PFSK-1 (cell line): Measurements from ENCODE around the gene FBN3.

Source experiments
- FOXP2 ChIP-seq: optimal IDR thresholded peaks from 2 replicates; pipeline ENCODE3; 2011; ENCODE audit warnings: borderline replicate concordance, control low read depth, inconsistent platforms; ENCODE audit not compliant: insufficient read depth; ENCODE audit errors: extremely low read length, extremely low read depth
- POLR2AphosphoS5 ChIP-seq: IDR thresholded peaks from 2 replicates; pipeline ENCODE4 v1.6.1; 2012; ENCODE audit warnings: low read depth, mild to moderate bottlenecking, control low read depth, low read length, moderate library complexity
- REST ChIP-seq, 2 experiments: IDR thresholded peaks; 2 replicates each; pipeline versions ENCODE4 v1.6.1 to v1.8.0; 2011 to 2012; ENCODE audit warnings: low read depth in 2 of 2, low read length in 2 of 2, control low read depth in 1 of 2, inconsistent platforms in 1 of 2, mild to moderate bottlenecking in 1 of 2, moderate library complexity in 1 of 2; ENCODE audit not compliant: insufficient read depth in 1 of 2
- SIN3A ChIP-seq: IDR thresholded peaks from 2 replicates; pipeline ENCODE4 v1.6.1; 2012; ENCODE audit warnings: mild to moderate bottlenecking, low read length, moderate library complexity, borderline replicate concordance; ENCODE audit not compliant: insufficient read depth
- TAF1 ChIP-seq: IDR thresholded peaks from 2 replicates; pipeline ENCODE4 v1.6.1; 2012; ENCODE audit warnings: low read length, control low read depth, borderline replicate concordance; ENCODE audit not compliant: insufficient read depth

Gene FBN3

GRCh38 chr19:8108560-8109445, 40.6 kb downstream of the FBN3 start:
- TF ChIP-seq POLR2AphosphoS5 (no peak), FOXP2 (no peak), REST (IDR thresholded peaks at IDR 0.05; ENCODE audit: insufficient read depth in 1 of 2, low read depth in 2 of 2, low read length in 2 of 2) (no peak), TAF1 (no peak), SIN3A (no peak)

DNA sequence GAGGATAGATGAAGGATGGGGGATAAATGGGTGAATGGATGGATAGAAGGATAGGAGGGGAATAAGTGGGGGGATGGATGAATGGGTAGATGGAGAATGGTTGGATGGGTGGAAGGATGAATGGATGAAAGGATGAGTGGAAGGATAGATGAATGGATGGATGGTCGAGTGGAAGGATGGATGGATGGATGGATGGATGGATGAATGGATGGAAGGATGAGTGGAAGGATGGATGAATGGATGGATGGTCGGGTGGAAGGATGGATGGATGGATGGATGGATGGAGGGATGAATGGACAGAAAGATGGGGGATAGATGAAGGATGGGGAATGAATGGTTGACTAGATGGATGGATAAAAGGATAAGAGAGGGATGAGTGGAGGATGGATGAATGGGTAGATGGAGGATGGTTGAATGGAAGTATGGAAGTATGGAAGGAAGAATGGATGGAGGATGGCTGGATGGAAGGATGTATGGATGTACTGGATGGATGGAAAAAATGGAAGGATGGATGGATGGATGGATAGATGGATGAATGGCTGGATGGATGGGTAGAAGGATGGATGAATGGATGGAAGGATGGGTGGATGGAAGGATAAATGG, 42.0 kb downstream of the FBN3 start:
- TF ChIP-seq SIN3A, result no peak
- TF ChIP-seq POLR2AphosphoS5, result no peak
- no peak for TF ChIP-seq TAF1

DNA sequence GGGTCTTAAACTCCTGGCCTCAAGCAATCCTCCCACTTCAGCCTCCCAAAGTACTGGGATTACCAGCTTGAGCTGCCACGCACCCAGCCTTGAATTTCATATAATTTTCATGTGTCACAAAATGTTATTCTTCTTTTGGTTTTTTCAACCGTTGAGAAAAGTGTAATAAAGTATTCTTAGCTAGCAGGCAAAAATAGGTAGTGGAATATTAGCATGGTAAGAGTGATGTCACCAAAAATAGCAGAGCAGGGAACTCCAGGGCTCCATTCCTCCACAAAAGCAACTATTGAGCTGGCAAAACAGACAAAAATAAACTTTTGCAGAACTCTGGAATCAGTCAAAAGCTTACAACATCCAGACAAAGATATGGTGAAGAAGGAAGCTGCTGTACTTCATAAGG, 43.9 kb downstream of the FBN3 start:
- no peak for TF ChIP-seq FOXP2
- no peak for TF ChIP-seq TAF1
- no peak for TF ChIP-seq SIN3A
- TF ChIP-seq REST (IDR thresholded peaks at IDR 0.05; ENCODE audit: insufficient read depth in 1 of 2, low read depth in 2 of 2, low read length in 2 of 2), result no peak
- no peak for TF ChIP-seq POLR2AphosphoS5

DNA sequence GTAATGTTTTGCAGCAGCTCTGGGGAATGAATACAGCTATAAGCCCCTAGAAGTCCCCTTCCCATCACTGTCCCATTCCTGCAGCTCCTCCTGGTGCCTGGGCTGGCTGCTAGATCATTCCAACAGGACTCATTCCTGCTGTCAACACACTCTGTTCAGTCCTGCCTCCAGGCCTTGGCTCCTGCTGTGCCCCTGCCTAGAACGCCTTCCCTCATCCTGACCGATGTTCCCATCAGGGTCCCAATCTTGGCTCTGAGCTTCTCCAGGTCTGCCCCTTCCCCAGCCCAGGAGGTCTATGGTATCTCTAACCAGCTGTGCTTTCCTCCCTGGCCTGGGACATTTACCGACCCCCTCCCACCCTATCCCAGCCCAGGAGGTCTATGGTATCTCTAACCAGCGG, 48.1 kb downstream of the FBN3 start:
- TF ChIP-seq POLR2AphosphoS5, result no peak
- TF ChIP-seq SIN3A, result no peak
- no peak for TF ChIP-seq TAF1
- no peak for TF ChIP-seq REST (IDR thresholded peaks at IDR 0.05; ENCODE audit: insufficient read depth in 1 of 2, low read depth in 2 of 2, low read length in 2 of 2)
- no peak for TF ChIP-seq FOXP2

- TF ChIP-seq FOXP2, result no peak
- no peak for TF ChIP-seq SIN3A
- no peak for TF ChIP-seq POLR2AphosphoS5
- TF ChIP-seq REST (IDR thresholded peaks at IDR 0.05; ENCODE audit: insufficient read depth in 1 of 2, low read depth in 2 of 2, low read length in 2 of 2), result no peak
- TF ChIP-seq TAF1, result no peak
Measured at GRCh38 chr19:8097681-8098567, 51.5 kb downstream of the FBN3 start.
